HG03439 (cell line): ENCODE measurements around the gene OSGIN1.
A peak's percentile ranks its signal among the peaks of the same experiment; 100 is the strongest.

Experiments used
- ATAC-seq: cut with Tn5 transposase; IDR thresholded peaks from one replicate; pipeline ENCODE4 v1.9.1; 2021; ENCODE audit warnings: mild to moderate bottlenecking, moderate library complexity; ENCODE audit not compliant: unreplicated experiment

OSGIN1 gene

DNA sequence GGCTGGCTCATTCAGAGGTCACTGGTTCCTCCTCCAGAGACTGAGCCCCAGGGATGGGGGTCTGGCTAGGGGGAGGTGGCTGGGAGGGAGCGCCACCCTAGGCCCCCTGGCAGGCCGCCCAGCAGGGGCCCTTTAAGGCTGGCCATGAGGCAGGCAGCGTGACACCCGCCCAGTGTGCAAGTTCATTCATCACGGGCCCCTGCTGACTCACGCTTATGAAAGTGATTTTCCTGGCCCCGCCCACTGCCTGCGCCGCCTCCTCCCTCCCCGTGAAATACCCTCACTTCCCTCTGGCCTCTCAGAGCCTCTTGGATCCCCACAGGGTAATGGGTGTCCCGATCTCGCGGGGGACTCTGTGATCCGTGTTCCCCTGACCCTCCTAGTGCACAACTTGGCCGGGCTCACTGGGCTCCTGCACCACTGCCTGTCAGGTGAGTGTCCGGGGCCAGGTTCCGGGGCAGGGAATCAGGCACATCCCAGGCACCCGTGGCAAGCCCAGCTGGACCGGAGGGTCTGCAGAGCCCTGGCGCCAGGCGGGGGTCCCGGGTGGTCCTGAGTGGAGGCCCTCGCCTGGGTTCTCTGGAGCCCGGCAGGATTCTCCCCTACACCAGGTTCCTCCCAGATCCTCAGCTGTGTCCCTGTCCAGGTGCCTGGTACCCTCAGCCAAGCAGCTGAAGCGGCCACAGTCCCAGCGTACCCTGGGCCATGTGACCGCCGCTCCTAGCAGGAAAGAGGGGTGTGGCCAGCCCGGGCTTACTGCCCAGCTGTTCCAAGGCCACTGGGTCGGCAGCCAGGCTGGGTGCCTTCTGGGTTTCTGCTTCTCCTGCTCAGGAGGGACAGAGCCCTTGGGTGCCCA, at the start of gene OSGIN1:
TSS of gene OSGIN1 (plus strand) at position 301 of the 856 bp plus-strand sequence. CDS start 4,432 bp downstream, outside the sequence.
- ATAC-seq = peak; percentile 73

DNA sequence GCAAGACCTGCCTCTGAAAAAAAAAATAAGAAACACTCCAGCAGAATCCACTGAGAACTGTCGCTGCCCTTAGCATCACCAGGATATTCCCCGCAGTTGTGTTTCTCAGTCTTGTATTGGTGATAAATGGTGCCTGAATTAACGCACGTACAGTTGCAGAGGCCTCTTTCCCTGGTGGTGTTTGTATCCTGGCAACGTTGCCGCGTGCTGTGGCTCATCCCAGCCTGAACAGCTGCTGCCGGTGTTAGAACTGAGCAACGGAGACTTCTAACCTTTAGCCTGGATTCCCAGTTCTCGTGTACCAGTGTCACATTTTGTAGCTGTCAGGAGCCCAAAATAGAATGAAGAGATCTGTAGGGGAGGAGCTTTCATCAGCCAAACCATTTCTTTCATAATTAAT, 49.3 kb upstream of the OSGIN1 start:
- no peak for ATAC-seq

DNA sequence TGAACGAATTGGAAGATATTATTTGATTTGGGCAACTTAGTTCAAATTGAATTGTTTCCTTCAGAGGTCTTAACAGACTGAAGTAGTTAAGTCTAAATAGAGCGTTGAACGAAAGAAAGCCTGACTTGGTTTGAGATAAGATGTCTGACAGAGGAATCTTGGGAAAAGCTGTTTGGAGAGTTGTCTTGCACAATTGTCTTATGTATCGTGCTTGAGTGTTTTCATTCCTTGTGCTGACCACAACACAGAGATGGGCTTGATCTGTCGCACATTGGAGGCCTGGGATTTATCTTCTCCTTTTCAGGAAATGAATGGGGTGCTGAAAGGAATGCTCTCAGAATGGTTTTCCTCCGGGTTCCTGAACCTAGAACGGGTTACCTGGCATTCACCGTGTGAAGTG, 46.4 kb upstream of the OSGIN1 start:
- ATAC-seq = no peak

GRCh38 chr16:83907111-83907510, 45.9 kb upstream of the OSGIN1 start:
- no peak for ATAC-seq

DNA sequence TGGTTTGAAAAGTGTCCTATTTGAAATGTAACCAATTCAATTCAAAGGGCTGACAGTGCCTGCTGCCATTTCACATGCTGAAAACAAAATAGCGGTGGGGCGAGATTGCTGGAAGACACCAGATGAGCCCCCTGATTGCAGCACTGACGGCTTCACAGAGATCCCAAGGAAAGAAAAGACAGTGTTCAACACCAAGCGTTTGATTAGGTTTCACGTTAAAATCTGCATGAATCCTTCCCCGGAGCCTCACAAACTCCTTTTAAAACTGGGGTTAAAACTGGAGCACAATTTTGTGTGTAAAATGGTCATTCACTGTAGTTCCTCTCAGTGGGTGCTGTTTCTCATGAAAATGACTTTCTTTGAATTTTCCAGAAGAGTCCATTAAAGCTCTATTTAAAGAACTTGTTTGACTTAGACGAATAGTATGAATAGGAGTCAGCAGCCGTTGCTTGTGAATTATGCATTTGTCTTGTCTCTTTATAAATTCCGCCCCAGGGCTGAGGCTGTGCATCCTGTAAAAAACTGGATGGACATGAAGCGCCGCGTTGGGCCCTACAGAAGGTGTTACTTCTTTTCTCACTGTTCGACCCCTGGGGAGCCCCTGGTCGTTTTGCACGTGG, 45.3 kb upstream of the OSGIN1 start:
- ATAC-seq = no peak

- ATAC-seq = no peak
These were observed 44.2 kb upstream of the OSGIN1 start for GRCh38 chr16:83908798-83909197.

DNA sequence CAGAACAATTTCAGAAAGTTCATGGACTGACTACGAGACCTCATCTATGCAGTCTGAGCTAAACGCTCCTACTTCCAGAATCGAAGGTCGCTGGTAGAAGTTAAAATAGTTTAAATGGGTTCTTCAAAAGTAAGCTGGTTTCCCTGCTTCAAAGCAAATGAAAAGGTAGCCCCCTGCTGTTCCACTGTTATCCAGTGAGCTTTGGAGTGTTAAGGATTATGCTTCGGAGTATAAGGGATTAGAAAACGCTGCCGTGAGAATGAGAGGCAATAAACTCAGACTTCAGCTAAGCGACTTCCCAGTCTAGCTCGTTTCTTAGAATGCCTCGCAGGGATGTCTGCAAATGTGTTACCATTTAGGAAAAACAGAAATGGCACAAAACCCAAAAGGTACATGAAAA, 41.8 kb upstream of the OSGIN1 start:
- ATAC-seq = no peak

DNA sequence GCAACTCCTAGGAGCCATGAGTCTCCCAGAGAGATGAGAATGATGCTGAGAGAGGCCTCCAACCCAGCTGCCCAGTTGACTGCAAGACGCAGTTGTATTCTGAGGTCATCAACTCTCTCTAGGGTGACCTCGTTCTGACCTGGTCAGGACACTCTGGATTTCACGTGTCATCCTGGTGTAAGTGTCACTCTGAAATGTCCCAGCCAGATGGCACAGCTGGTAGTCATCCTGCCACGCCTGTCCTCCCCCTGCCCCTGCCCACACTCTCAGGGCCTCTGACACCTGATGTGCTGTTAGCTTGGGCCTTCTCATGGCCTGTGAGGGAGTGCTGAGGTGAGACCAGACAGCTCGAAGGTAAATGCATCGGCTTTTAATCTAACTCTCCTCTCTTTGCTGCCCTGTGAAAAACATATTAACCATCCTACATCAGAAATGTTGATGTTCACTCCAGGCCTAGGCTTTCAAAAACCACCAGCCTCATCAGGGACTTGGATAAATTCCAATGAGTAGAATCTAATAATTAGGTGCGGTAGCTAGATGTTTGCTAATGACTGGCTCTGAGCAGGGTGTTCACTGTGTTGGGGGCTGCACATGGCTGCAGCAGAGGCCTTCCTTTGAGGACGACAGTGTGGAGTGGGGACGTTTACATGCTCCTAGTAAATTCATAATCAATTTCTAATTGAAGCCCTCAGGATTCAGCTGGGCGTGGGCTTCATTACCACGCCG, 40.4 kb upstream of the OSGIN1 start:
- no peak for ATAC-seq

- ATAC-seq = no peak
These were observed 39.8 kb upstream of the OSGIN1 start for GRCh38 chr16:83913245-83913633.

DNA sequence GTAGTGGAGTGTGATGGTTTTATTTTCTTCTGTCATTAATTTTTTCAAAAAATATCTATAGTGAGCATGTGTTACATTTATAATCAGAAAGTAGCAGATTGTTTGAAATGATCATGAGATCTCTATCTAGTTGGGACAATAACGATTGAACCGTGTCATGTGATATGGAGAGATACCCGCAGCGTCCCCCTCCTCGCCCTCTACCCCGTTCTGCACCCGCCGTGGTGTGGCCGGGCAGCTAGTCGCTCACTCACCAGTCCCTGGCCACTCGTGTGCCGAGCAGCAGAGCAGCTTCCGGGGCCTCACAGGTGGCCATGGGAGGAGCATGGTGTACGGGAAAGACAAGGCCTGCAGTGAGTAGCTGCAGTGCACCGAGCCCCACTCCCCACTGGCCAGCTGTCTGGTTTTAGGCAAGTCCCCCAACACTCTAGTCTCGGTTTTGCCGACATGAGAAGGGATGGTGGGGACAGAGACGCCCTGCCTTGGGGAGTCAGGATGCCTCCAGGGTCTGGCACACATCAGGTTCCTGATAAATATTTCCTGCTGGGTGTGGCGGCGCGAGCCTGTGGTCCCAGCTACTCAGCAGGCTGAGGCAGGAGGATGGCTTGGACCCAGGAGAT, 38.8 kb upstream of the OSGIN1 start:
- no peak for ATAC-seq

DNA sequence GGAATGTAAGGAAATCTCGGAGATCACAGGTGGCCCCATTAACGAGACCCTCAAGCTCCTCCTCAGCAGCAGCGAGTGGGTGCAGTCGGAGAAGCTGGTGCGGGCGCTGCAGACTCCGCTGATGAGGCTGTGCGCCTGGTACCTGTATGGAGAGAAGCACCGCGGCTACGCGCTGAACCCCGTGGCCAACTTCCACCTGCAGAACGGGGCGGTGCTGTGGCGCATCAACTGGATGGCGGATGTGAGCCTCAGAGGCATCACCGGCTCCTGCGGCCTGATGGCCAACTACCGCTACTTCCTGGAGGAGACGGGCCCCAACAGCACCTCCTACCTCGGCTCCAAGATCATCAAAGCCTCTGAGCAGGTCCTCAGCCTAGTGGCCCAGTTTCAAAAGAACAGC, 38.0 kb upstream of the OSGIN1 start:
- ATAC-seq = no peak

GRCh38 chr16:83915491-83915890, 37.5 kb upstream of the OSGIN1 start:
- no peak for ATAC-seq

DNA sequence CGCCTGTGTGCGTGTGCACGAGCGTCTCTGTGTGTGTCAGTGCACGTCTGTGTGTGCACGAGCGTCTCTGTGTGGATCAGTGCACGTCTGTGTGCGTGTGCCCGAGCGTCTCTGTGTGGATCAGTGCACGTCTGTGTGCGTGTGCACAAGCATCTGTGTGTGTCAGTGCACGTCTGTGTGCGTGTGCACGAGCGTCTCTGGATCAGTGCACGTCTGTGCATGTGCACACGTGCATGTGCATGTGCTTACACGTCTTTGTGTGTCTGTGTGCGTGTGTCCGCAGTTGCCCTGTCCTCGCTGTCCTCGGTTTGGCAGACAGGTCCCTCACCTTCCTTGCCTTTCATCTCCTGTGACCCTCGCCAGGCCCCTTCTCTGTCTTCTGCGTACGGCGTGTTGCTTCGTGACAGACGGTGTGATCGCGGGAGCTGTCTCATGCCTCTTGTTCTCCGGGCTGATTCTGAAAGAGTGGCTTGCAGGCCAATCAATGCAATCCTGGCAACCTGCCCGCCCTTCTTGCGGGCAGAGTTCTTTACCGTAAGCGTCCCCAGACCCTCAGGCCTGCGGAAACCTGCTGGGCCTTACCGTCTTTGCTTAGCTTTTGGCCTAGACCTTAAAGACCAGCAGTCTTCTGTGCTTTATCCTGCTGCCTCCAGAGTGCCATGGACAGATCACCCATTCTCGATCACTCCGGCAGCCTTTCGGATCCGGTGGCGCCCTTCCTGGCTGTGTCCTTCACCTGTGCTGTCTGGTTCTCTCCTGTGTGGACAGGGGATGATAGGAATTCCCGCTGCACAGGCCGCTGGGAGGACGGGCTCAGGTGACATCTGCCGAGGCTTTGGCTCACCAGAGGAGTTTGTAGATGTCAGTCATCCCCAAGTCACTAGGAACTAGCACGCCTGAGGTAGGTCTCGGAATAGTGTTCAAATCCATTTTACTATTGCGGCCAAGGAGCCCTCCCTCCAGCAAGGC, 35.6 kb upstream of the OSGIN1 start:
- no peak for ATAC-seq

- ATAC-seq = no peak
These were observed 32.0 kb upstream of the OSGIN1 start for GRCh38 chr16:83920894-83921491.

DNA sequence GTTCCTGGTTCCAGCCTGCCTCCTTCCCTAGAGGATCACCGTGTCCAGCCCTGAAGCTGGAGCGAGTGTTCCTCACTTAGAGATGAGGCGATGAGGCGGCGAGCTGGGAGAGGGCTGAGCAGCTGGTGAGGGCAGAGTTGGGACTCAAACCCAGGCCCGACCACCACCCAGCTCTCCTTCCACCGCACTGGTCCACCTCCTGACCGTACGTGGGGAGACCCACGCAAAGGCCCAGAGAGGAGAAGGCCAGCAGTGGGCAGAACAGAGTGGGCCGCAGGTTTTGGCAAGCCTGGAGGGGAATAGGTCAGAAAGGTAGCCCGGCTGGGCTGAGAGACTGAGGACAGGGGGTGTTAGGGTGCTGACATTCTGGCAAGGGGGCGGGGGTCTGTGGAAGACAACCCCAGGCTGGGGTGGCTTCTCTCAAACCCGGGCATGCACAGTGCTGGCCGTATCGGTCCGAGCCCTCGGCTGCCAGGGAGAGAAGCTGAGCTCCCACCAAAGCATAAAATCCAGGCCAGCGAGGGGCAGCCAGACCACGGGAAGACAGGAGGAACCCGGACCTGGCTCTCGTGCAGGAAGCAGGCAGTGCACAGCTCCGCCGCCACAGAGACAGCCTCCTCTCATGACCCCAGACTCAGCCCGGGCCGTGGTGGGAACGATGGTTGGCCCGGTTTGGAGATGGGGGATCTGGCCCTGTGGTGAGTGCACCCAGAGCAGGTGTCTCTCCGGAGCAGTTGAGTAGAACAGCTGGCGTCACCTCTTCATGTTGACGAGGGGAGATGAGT, 29.3 kb upstream of the OSGIN1 start:
- no peak for ATAC-seq

- no peak for ATAC-seq
These were observed 28.4 kb upstream of the OSGIN1 start for GRCh38 chr16:83924686-83925085.

- no peak for ATAC-seq
These were observed 27.7 kb upstream of the OSGIN1 start for GRCh38 chr16:83925095-83925905.
